Activated CD8-positive, alpha-beta memory T cell treated with anti-CD3 and anti-CD28 coated beads for 24 hours (primary cell): ENCODE data around the gene GRK3.
A peak's percentile ranks its signal among the peaks of the same experiment; 100 is the strongest.
"Not testable (repeated sequence)": the region's sequence is repeated elsewhere in the genome, so short reads cannot be mapped to it uniquely, and the experiment has no call there.

ENCODE experiments used
- DNase-seq: peaks from one replicate; pipeline ENCODE4 v3.0.0-alpha.2; 2020

The GRK3 gene

DNA sequence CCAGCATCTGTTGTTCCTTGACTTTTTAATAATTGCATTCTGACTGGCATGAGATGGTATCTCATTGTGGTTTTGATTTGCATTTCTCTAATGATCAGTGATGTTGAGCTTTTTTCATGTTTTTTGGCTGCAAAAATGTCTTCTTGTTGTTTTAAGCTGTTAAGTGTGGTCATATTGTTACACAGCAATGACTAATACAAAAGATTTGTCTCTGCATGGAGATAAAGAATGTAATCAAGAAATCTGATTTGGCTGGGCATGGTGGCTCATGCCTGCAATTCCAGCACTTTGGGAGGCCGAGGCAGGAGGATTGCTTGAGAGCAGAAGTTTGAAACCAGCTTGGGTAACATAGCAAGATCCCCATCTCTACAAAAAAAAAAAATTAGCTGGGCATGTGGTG lies 12.1 kb upstream of the GRK3 start:
- DNase-seq = not testable (repeated sequence)

GRCh38 chr22:25553131-25553530 lies 11.3 kb upstream of the GRK3 start:
- no peak for DNase-seq

DNA sequence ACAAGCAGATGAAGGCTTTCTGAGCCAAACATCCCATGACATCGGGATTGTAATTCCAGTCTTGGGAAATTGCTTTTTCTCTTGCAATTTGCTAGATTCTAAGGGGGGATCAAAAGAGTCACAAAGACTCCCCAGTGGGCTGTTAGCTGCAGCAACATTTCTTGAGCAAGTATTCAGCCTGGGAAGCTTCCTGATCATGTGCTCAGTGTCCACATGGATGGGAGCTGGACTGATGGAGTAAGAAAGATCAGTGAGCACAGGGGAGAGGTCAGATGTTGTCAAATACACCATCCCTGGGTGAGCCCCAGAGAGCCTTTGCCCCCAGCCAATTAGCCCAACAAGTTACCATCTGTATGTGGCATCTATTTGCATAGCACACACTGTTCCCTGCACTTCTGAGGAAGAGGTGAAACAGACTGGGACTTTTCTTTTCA lies 10.2 kb upstream of the GRK3 start:
- DNase-seq = no peak

GRCh38 chr22:25554689-25555088 lies 9.8 kb upstream of the GRK3 start:
- no peak for DNase-seq

DNA sequence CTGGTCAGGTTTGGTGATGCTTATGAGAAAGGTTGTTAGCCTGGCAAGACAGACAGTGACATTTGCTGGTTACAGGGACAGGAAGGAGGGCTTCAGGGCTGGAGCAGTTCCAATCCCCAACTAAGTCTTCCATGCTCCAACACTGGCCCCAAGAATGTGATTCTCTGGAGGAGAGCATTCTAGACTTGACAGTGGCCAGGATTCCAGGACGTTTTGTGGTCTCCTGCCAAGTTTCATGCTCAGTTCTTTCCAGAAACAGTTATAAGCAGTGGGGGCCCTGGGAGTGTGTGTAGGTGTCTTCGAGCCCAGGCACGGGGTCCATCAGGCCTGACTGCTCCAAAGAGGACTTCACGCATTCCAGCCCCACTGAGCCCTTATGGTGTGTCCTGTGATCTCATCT lies 8.9 kb upstream of the GRK3 start:
- DNase-seq = no peak

DNA sequence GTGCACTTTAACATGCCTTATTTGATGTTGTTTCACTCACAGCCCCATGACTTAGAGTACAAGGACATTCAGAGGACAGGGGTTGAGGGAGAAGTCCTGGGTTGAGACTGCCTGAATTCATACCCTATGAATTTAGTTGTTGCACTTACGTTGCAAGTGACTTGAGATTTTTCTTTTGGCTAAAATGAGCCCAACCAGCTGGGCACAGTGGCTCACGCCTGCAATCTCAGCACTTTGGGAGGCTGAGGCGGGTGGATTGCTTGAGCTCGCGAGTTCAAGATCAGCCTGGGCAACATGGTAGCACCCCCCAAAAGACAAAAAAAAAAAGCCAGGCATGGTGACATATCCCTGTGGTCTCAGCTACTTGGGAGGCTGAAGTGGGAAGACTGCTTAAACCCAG lies 7.3 kb upstream of the GRK3 start:
- no peak for DNase-seq

- DNase-seq = no peak
Measured at GRCh38 chr22:25558341-25558740, 6.1 kb upstream of the GRK3 start.

- not testable (repeated sequence) for DNase-seq
Measured at GRCh38 chr22:25559910-25560309, 4.6 kb upstream of the GRK3 start.

DNA sequence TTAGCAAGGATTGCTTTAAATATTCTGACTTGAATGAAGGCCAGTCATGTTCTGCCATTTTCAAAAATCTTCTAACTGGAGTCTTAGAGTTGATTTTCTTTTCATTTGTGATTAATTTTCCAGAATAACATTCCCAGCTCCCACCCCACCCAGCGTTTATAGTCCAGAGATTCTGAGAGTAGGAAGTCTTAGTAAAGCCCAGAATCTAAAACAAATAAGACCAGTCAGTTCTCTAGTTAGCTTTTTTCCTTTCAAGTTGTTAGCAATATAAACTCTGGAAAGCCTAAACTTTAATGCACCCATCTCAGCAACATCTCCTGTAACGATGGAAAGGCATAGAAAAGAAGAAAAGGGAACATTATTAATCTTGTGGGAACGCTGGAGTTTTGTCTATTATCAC lies 3.3 kb upstream of the GRK3 start:
- not testable (repeated sequence) for DNase-seq

DNA sequence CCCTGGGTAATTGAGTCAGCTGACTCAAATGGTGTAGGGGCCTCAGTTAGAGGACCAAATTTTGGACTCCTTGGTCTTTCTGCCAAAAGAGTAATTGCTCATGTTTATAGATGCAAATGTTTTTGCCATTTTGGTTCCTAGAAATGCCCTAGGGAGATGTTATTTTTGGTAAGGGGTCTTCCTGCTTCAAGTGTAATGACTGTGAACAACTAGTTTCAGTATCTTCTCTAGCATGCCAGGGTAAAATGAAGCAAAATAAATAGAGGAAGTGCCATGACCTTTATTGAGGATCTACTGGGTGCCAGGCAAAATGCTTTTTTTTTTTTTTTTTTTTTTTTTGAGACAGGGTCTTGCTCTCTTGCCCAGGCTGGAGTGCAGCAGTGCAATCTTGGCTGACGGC lies 2.5 kb upstream of the GRK3 start:
- not testable (repeated sequence) for DNase-seq

DNA sequence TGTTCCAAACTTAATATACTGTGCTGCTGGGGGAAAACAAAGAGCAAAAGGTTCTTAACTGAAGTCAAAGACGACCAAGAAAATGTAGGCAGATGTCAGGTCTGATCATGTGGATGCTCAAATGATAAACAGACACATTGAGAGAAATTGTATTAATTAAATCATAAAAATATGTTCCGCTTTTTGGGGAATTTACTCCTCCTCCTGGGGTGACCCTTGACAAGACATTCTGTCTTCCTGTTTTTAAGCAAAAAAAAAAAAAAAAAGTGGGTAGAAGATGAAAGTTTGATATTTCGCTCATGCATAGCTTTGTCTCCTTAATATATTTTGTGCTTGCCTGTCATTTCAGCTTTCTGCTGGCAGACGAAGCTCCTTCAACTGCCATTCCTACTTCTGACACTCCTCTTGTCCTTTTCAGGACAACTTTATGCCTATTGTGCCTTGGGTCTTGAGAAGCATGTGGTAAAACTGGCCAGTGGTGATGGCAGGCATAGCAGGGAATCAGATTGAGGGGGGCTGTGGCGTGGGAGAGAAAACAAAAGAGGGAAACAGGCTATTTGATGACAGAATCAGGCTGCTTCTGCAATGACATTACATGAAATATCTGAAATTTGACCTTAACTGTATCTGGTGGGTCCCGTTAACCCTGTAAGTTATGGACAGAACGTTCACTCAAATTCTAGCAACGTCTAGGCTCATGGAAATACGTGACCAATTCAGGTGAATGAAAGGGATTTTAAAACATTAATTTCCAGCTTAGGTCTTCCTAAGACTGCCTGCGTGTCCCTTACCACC lies 1.3 kb upstream of the GRK3 start:
- DNase-seq = not testable (repeated sequence)

DNA sequence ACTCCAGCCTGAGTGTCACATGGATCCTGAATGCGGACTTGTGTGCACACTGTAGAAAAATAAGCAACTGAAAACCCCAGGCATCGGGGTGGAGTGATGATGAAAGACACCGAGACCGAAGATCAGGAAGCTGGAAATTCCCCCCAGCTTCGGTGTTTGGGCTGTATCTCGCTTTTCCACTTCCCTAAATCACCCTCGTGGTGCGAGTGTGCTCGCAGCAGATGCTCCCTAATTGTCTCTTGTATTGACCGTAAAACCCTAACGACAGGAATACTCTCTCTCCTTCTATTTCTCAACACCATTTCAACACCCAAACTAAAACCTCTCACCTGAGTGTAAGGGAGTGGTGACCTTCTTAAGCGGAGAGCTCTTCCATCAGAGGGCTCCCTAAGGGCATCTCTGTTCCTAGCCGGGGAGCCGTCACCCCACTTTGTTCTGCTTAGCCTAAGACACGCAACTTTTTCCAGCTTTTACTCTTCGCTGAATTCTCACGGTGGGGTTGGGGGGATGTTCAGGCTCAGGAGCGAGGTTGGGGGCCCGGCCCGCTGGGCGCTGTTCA lies 635 bp upstream of the GRK3 start:
- peak; percentile 62 for DNase-seq

GRCh38 chr22:25564979-25565677 lies 653 bp downstream of the GRK3 start:
- peak; percentile 71 for DNase-seq

DNA sequence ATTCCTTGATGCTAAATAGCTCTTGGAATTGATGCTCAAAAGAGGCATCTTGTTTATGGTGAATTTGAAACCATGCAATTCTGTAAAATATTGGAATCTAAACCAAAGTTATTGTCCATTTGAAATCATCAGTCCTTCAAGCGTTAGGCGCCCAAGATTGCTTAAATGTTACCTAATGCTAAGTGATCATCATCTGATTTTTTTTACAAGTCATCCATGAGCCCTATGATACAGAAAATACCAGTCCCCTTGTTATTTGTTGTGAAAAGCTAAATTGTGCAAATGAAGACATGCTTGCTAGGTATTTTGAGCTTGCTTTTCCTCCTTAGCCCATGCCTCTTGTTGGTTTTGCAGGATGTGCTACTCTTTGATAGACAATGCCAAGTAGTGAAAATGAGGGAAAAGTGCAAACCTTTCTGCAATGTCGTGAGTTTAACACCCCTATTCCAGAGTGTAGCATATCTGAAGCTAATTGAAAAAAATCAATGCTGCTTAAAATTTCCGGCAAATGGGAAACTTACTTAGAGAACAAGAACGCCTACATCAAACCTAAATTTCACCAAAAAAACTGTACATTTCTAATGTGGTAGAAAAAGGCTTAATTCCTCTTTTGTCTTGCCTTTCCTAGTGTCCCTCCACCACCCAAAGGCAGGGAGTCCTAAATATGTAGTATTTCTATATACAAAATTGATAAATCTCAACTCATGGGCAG lies 1.9 kb downstream of the GRK3 start:
- no peak for DNase-seq

DNA sequence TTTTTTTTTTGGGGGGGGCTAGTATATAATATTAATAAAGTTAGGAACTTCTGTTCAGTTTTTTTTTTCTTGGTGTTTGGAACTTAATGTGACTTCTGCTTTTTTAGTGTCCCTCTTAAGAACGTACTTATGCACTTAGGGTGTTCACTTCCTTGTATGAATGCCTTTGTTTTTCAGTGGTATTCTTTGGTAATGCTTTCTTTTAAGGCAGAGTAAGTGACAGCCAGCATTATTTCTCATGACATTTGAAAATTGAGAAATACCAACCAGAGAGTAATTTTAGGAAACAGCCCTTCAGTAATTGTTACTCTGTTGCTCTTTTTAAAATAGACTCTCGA lies 2.4 kb downstream of the GRK3 start:
- no peak for DNase-seq

DNA sequence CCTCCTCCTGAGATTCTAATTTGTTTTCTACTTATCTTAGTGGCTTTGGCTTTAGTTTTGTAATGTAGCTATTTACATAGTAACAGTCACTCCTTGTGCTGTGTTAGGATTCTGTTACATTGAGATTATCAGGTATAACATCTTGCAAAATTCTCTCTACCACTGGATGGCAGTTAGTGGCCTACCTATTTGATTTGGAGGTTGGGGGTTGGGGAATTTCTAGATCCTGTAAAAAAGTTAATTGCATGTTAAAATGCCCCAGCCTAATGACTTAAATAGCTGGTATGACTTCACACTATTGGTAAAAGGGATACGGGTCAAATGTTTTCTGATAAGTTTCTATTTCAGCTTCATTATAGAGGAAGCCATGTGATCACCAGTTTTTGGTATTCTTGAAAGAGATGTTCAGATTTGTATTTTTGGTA lies 2.8 kb downstream of the GRK3 start:
- DNase-seq = no peak

DNA sequence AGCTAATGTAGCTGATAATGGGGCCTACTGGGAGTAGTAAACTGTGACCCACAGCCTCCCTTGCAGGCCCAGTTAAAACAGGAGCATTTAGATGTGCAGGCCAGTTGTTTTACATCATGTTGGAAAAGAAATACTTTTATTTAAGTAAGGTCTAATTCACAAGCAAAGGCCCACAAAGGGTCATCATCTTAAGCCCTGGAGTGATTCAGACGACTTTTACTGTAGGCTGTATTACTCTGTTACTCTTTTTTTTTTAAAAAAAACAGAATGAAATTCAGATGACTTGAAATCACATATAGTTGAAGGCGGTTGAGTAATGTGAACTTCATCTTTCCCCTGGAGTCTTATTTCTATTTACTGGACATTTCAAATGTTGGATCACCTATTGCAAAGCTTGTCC lies 3.6 kb downstream of the GRK3 start:
- DNase-seq = not testable (repeated sequence)

GRCh38 chr22:25569361-25569760 lies 4.9 kb downstream of the GRK3 start:
- DNase-seq = no peak

GRCh38 chr22:25569983-25570382 lies 5.5 kb downstream of the GRK3 start:
- DNase-seq = no peak

- no peak for DNase-seq
Measured at GRCh38 chr22:25570486-25570885, 6.0 kb downstream of the GRK3 start.

GRCh38 chr22:25571969-25572707 lies 7.7 kb downstream of the GRK3 start:
- not testable (repeated sequence) for DNase-seq

GRCh38 chr22:25572708-25573171 lies 8.3 kb downstream of the GRK3 start:
- no peak for DNase-seq

GRCh38 chr22:25573841-25574240 lies 9.4 kb downstream of the GRK3 start:
- no peak for DNase-seq
